Karpas-422 (cell line): Measurements from ENCODE around the gene FNBP1. TPM values are rescaled to one million over a fixed set of nuclear protein-coding genes. Genes with fewer than 3 reads are reported as not detected.
"Not testable (repeated sequence)": the region's sequence is repeated elsewhere in the genome, so short reads cannot be mapped to it uniquely, and the experiment has no call there.

Experiments used
- DNase-seq: peaks from one replicate; pipeline ENCODE4 v3.0.0-alpha.2; 2015
- H2AFZ ChIP-seq: fragments of 200-600 bp; sonication (generic); 2 replicates; pipeline ENCODE4 v1.6.1; 2014; ENCODE audit warnings: antibody characterized with exemption, low read length, mixed read lengths
- H3K27ac ChIP-seq: fragments of 200-600 bp; sonication (generic); 2 replicates; pipeline ENCODE4 v1.5.1; 2014; ENCODE audit warnings: mild to moderate bottlenecking, low read length, moderate library complexity
- H3K27me3 ChIP-seq: fragments of 200-600 bp; sonication (generic); 2 replicates; pipeline ENCODE4 v1.6.1; 2014; ENCODE audit warnings: low read length, mixed read lengths
- H3K36me3 ChIP-seq: fragments of 200-600 bp; sonication (generic); 2 replicates; pipeline ENCODE4 v1.6.1; 2014; ENCODE audit warnings: low read length, mixed read lengths; ENCODE audit not compliant: insufficient read depth
- H3K4me1 ChIP-seq: fragments of 200-600 bp; sonication (generic); 2 replicates; pipeline ENCODE4 v1.6.1; 2014; ENCODE audit warnings: mild to moderate bottlenecking, low read length, mixed read lengths
- H3K4me2 ChIP-seq: fragments of 200-600 bp; sonication (generic); 2 replicates; pipeline ENCODE4 v1.6.1; 2014; ENCODE audit warnings: low read length, low read depth, mild to moderate bottlenecking; ENCODE audit not compliant: poor library complexity, severe bottlenecking
- H3K4me3 ChIP-seq: fragments of 200-600 bp; sonication (generic); 2 replicates; pipeline ENCODE4 v1.5.1; 2014; ENCODE audit warnings: mild to moderate bottlenecking, antibody characterized with exemption, low read length, mixed read lengths
- H3K79me2 ChIP-seq: fragments of 200-600 bp; sonication (generic); 2 replicates; pipeline ENCODE4 v1.6.1; 2014; ENCODE audit warnings: mild to moderate bottlenecking, low read length, mixed read lengths
- H3K9ac ChIP-seq: fragments of 200-600 bp; sonication (generic); 2 replicates; pipeline ENCODE4 v1.6.0; 2014; ENCODE audit warnings: low read length
- H3K9me2 ChIP-seq: fragments of 200-600 bp; sonication (generic), shearing (Covaris generic); replicated peaks from 2 replicates; pipeline ENCODE4 v1.6.0; 2014; ENCODE audit warnings: mild to moderate bottlenecking, low read length, moderate library complexity; ENCODE audit not compliant: insufficient read depth
- H3K9me3 ChIP-seq: fragments of 300-700, 200-600 bp; sonication (generic); 2 replicates; pipeline ENCODE4 v1.6.1; 2014; ENCODE audit warnings: low read length, mixed read lengths
- H4K20me1 ChIP-seq: fragments of 200-600 bp; sonication (generic); 2 replicates; pipeline ENCODE4 v1.6.1; 2014; ENCODE audit warnings: mild to moderate bottlenecking, antibody characterized with exemption, low read length, low read depth; ENCODE audit not compliant: insufficient read depth
- total RNA-seq: library from RNA; depleted of rRNA; stranded (reverse); fragments of >200 nt; shearing (Covaris generic); gene quantifications from 2 replicates; pipeline ENCODE4 v1.2.3, GENCODE V29; 2014; ENCODE audit warnings: low replicate concordance

The FNBP1 gene
- total RNA-seq, 1 experiment from 2014 or later: 205 TPM

- no peak overlapping the region for H3K4me2 ChIP-seq
- DNase-seq: no peak
- no peaks in the 10 kb centered on the region for H3K4me1 ChIP-seq
- H2AFZ ChIP-seq: no peak overlapping the region
- H3K27me3 ChIP-seq: no peaks in the 10 kb centered on the region
- no peaks in the 10 kb centered on the region for H3K9me2 ChIP-seq
- no peaks in the 10 kb centered on the region for H4K20me1 ChIP-seq
- H3K4me3 ChIP-seq: no peak overlapping the region
- H3K36me3 ChIP-seq: peaks cover 41% of the 10 kb centered on the region
- H3K9me3 ChIP-seq: no peaks in the 10 kb centered on the region
- no peak overlapping the region for H3K9ac ChIP-seq
- no peak overlapping the region for H3K27ac ChIP-seq
- H3K79me2 ChIP-seq: peaks cover 45% of the 10 kb centered on the region
Observed at GRCh38 chr9:129945314-129945713, 97.7 kb downstream of the FNBP1 start.

GRCh38 chr9:129944506-129945116 lies 98.4 kb downstream of the FNBP1 start:
- Histone ChIP-seq H3K9ac (no peak overlapping the region), H2AFZ (no peak overlapping the region), H3K4me2 (no peak overlapping the region), H3K27ac (no peak overlapping the region), H3K79me2 (peaks cover 46% of the 10 kb centered on the region), H3K9me2 (no peaks in the 10 kb centered on the region), H3K4me1 (no peaks in the 10 kb centered on the region), H3K36me3 (peaks cover 36% of the 10 kb centered on the region), H3K27me3 (no peaks in the 10 kb centered on the region), H4K20me1 (no peaks in the 10 kb centered on the region), H3K9me3 (no peaks in the 10 kb centered on the region), H3K4me3 (no peak overlapping the region)
- DNase-seq: no peak

GRCh38 chr9:129939431-129939830 lies 103.6 kb downstream of the FNBP1 start:
- DNase-seq: no peak
- Histone ChIP-seq H3K79me2 (peaks cover 58% of the 10 kb centered on the region), H3K9ac (no peak overlapping the region), H3K4me3 (no peak overlapping the region), H3K36me3 (peaks cover 13% of the 10 kb centered on the region), H3K4me2 (no peak overlapping the region), H3K9me2 (no peaks in the 10 kb centered on the region), H3K9me3 (no peaks in the 10 kb centered on the region), H4K20me1 (no peaks in the 10 kb centered on the region), H2AFZ (no peak overlapping the region), H3K27ac (no peak overlapping the region), H3K4me1 (peaks cover 11% of the 10 kb centered on the region), H3K27me3 (no peaks in the 10 kb centered on the region)

DNA sequence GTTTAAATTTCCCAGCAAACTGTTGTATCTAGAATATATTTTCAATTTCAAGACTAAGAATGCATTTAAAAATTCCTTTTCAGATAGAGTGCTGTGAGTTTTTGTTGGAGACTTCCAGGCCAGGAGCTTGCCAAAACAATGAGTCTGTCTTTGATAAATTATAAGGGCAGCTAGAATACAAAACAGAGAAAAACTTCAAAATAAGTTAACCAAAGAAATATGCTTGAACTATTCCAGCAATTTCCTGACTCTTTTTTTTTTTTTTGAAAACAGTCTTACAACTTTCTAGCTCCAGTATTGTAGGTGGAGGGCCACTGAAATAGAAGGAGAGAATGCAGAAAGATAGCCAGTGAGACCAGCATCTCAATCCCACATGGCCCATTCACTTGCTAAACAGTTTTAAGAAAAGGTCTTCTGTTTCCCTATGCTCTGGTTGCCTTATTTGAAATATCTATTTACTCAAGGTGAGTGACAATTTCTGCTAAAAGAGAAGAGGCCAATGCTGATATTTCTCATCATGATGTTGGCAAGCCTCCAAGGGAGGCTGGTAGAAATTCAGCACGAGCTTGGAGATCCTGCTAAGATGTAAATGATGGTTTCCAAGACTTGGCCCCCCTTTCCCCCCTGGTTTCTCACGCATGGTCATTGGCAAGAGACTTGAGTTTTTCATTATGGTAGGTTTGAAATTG lies 104.6 kb downstream of the FNBP1 start:
- Histone ChIP-seq H3K36me3 (peaks cover 12% of the 10 kb centered on the region), H3K27ac (no peak overlapping the region), H3K4me2 (no peak overlapping the region), H3K4me1 (peaks cover 17% of the 10 kb centered on the region), H3K79me2 (peaks cover 63% of the 10 kb centered on the region), H3K4me3 (no peak overlapping the region), H4K20me1 (no peaks in the 10 kb centered on the region), H3K27me3 (no peaks in the 10 kb centered on the region), H3K9ac (no peak overlapping the region), H3K9me2 (no peaks in the 10 kb centered on the region), H2AFZ (no peak overlapping the region), H3K9me3 (no peaks in the 10 kb centered on the region)
- no peak for DNase-seq

DNA sequence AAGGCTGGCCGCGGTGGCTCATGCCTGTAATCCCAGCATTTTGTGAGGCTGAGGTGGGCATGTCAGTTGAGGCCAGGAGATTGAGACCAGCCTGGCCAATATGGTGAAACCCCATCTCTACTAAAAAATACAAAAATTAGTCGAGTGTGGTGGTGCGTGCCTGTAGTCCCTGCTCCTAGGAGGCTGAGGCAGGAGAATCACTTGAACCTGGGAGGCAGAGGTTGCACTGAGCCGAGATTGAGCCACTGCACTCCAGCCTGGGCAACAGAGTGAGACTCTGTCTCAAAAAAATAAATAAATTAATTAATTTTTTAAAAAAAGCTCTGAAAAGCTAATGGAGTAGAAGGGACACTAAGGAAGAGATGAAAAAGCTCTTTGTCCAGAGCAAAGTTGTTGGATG lies 105.1 kb downstream of the FNBP1 start:
- not testable (repeated sequence) for H3K4me3 ChIP-seq, H3K4me2 ChIP-seq, H4K20me1 ChIP-seq, H3K9me3 ChIP-seq, H3K9me2 ChIP-seq, H3K9ac ChIP-seq, H3K27ac ChIP-seq, DNase-seq, H3K27me3 ChIP-seq, H2AFZ ChIP-seq
- Histone ChIP-seq H3K36me3 (peaks cover 12% of the 10 kb centered on the region), H3K4me1 (peaks cover 17% of the 10 kb centered on the region), H3K79me2 (peaks cover 65% of the 10 kb centered on the region)

DNA sequence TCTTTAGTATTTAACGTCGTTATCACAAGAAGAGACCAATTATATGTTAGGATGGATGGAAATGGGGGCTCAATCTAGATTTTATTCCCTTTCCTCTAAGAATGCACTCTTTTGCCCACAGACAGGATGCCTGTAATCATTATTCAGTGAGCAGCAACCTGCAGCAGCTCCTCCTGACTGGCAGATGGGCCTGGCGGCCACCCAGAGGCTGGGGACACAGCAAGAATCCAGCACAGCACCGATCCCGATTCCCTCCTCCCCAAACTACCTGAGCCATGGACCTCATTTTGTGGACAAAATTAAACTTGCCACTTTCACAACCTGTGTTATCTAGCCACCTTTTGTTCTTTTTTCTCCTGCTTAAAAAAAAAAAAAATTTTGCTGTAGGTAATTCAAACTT lies 106.8 kb downstream of the FNBP1 start:
- no peak overlapping the region for H3K4me3 ChIP-seq
- no peak for DNase-seq
- no peaks in the 10 kb centered on the region for H3K9me3 ChIP-seq
- no peaks in the 10 kb centered on the region for H3K27me3 ChIP-seq
- no peaks in the 10 kb centered on the region for H3K9me2 ChIP-seq
- no peak overlapping the region for H3K9ac ChIP-seq
- no peak overlapping the region for H3K4me2 ChIP-seq
- no peaks in the 10 kb centered on the region for H4K20me1 ChIP-seq
- no peak overlapping the region for H3K27ac ChIP-seq
- H3K4me1 ChIP-seq: peaks cover 17% of the 10 kb centered on the region
- H3K36me3 ChIP-seq: peaks cover 6% of the 10 kb centered on the region; the same call in 1 of the 2 replicates
- H3K79me2 ChIP-seq: peaks cover 66% of the 10 kb centered on the region
- H2AFZ ChIP-seq: no peak overlapping the region

- Histone ChIP-seq H3K4me1 (peaks cover 17% of the 10 kb centered on the region), H3K27me3 (no peaks in the 10 kb centered on the region), H4K20me1 (no peaks in the 10 kb centered on the region), H3K9me3 (no peaks in the 10 kb centered on the region), H3K4me2 (no peak overlapping the region), H2AFZ (no peak overlapping the region), H3K27ac (peak overlapping the region; percentile 47; the same call in 1 of the 2 replicates), H3K36me3 (peaks cover 14% of the 10 kb centered on the region; the same call in 1 of the 2 replicates), H3K9me2 (no peaks in the 10 kb centered on the region), H3K9ac (no peak overlapping the region), H3K4me3 (no peak overlapping the region), H3K79me2 (peaks cover 71% of the 10 kb centered on the region)
- no peak for DNase-seq
Observed at GRCh38 chr9:129934780-129935179, 108.2 kb downstream of the FNBP1 start.

- H3K4me1 ChIP-seq: peaks cover 17% of the 10 kb centered on the region
- H3K36me3 ChIP-seq: peaks cover 14% of the 10 kb centered on the region; the same call in 1 of the 2 replicates
- H3K79me2 ChIP-seq: peaks cover 65% of the 10 kb centered on the region
- no peaks in the 10 kb centered on the region for H3K9me3 ChIP-seq
- no peaks in the 10 kb centered on the region for H3K27me3 ChIP-seq
- no peak overlapping the region for H3K4me2 ChIP-seq
- peak overlapping the region; percentile 38; the same call in 1 of the 2 replicates for H3K27ac ChIP-seq
- no peak overlapping the region for H3K9ac ChIP-seq
- no peak overlapping the region for H2AFZ ChIP-seq
- H3K9me2 ChIP-seq: no peaks in the 10 kb centered on the region
- H3K4me3 ChIP-seq: no peak overlapping the region
- DNase-seq: no peak
- H4K20me1 ChIP-seq: no peaks in the 10 kb centered on the region
Observed at GRCh38 chr9:129934041-129934591, 108.9 kb downstream of the FNBP1 start.
